Adrenal gland (tissue), 5 donors: Measurements from ENCODE around the gene NCKAP5.

Experiments
- CTCF ChIP-seq, 6 experiments: fragments of 450-650 bp in 4 of 6; fragments of 200-600 bp in 2 of 6; sonication (generic) in 1 of 6; IDR thresholded peaks; 1 replicate in 5 of 6; 2 replicates in 1 of 6; pipeline versions ENCODE4 v1.5.1 to v1.8.0; 2016 to 2021; ENCODE audit warnings: antibody characterized with exemption in 6 of 6, mild to moderate bottlenecking in 2 of 6, moderate library complexity in 1 of 6
- POLR2A ChIP-seq, 2 donors: fragments of 450-650 bp; IDR thresholded peaks; one replicate each; pipeline ENCODE4 v1.6.1; 2017; ENCODE audit warnings: antibody characterized with exemption in 2 of 2, mild to moderate bottlenecking in 2 of 2, moderate library complexity in 1 of 2
- donor health status: DM: no; HTN: no; CAD: no.

GRCh38 chr2:133082034-133082433 is 486.2 kb downstream of the NCKAP5 start:
- TF ChIP-seq POLR2A (IDR thresholded peaks at IDR 0.05) (no peak), CTCF (IDR thresholded peaks at IDR 0.05) (no peak)
